Stimulated activated CD8-positive, alpha-beta memory T cell treated with anti-CD3 and anti-CD28 coated beads, Interleukin-4, amount 100 ng/mL, for 24 hours (primary cell): ENCODE measurements around the gene ASIC3.
"Not testable (repeated sequence)": the region's sequence is repeated elsewhere in the genome, so short reads cannot be mapped to it uniquely, and the experiment has no call there.

Experiments
- DNase-seq: peaks from one replicate; pipeline ENCODE4 v3.0.0-alpha.2; 2020; ENCODE audit warnings: low read depth

ASIC3 gene

GRCh38 chr7:151013733-151014497 lies 34.4 kb upstream of the ASIC3 start:
- peak; percentile 69 for DNase-seq

- DNase-seq = no peak
Measured at GRCh38 chr7:151014950-151015349, 33.4 kb upstream of the ASIC3 start.

GRCh38 chr7:151015967-151016366 lies 32.4 kb upstream of the ASIC3 start:
- DNase-seq = no peak

- DNase-seq = no peak
Measured at GRCh38 chr7:151016505-151016904, 31.8 kb upstream of the ASIC3 start.

- no peak for DNase-seq
Measured at GRCh38 chr7:151016942-151017341, 31.4 kb upstream of the ASIC3 start.

- no peak for DNase-seq
Measured at GRCh38 chr7:151017370-151017952, 30.9 kb upstream of the ASIC3 start.

- DNase-seq = peak; percentile 72
Measured at GRCh38 chr7:151017953-151018420, 30.3 kb upstream of the ASIC3 start.

- no peak for DNase-seq
Measured at GRCh38 chr7:151018421-151019129, 29.8 kb upstream of the ASIC3 start.

- no peak for DNase-seq
Measured at GRCh38 chr7:151019130-151019447, 29.2 kb upstream of the ASIC3 start.

GRCh38 chr7:151020231-151020630 lies 28.1 kb upstream of the ASIC3 start:
- DNase-seq = no peak

GRCh38 chr7:151023232-151023631 lies 25.1 kb upstream of the ASIC3 start:
- no peak for DNase-seq

- DNase-seq = no peak
Measured at GRCh38 chr7:151024435-151025056, 23.8 kb upstream of the ASIC3 start, which contains the start of gene ATG9B. Gene ATG9B, minus strand, starts transcription at chr7:151024494. Its CDS starts 71 bp downstream, at chr7:151024423.

GRCh38 chr7:151025924-151026671 lies 22.2 kb upstream of the ASIC3 start:
- DNase-seq = no peak

GRCh38 chr7:151026771-151027727 lies 21.3 kb upstream of the ASIC3 start:
- DNase-seq = not testable (repeated sequence)

GRCh38 chr7:151027728-151028130 lies 20.6 kb upstream of the ASIC3 start:
- not testable (repeated sequence) for DNase-seq

- DNase-seq = peak; percentile 93
Measured at GRCh38 chr7:151028131-151028947, 20.0 kb upstream of the ASIC3 start, which contains the start of gene ABCB8. Gene ABCB8, plus strand, starts transcription at chr7:151028450. Its CDS starts 66 bp downstream, at chr7:151028516.

- DNase-seq = no peak
Measured at GRCh38 chr7:151028948-151029501, 19.3 kb upstream of the ASIC3 start.

- DNase-seq = no peak
Measured at GRCh38 chr7:151031011-151031410, 17.3 kb upstream of the ASIC3 start.
